NCI-H1048 (cell line): ENCODE data around the gene KRTCAP2.
A peak's percentile ranks its signal among the peaks of the same experiment; 100 is the strongest.

Experiments
- DNase-seq: peaks from one replicate; lab custom pipeline; 2025; lab: John Stamatoyannopoulos, UW

Gene KRTCAP2

GRCh38 chr1:155133799-155134281 lies 39.3 kb downstream of the KRTCAP2 start:
- no peak for DNase-seq

- DNase-seq: no peak
These were observed 41.2 kb downstream of the KRTCAP2 start for GRCh38 chr1:155131856-155132255.

- DNase-seq: no peak
These were observed 41.8 kb downstream of the KRTCAP2 start for GRCh38 chr1:155131285-155131684.

- no peak for DNase-seq
These were observed 42.7 kb downstream of the KRTCAP2 start for GRCh38 chr1:155130272-155131006.

- DNase-seq: no peak
These were observed 44.2 kb downstream of the KRTCAP2 start for GRCh38 chr1:155128755-155129473.

- no peak for DNase-seq
These were observed 44.9 kb downstream of the KRTCAP2 start for GRCh38 chr1:155127967-155128754.

GRCh38 chr1:155127105-155127966 lies 45.8 kb downstream of the KRTCAP2 start, which contains the start of gene EFNA1:
TSS of gene EFNA1 (plus strand) at chr1:155127876. CDS start at chr1:155127978, 102 bp downstream.
- DNase-seq: peak; percentile 85

GRCh38 chr1:155126556-155127104 lies 46.5 kb downstream of the KRTCAP2 start:
- peak; percentile 67 for DNase-seq

- no peak for DNase-seq
These were observed 47.1 kb downstream of the KRTCAP2 start for GRCh38 chr1:155125946-155126555.

- DNase-seq: no peak
These were observed 47.6 kb downstream of the KRTCAP2 start for GRCh38 chr1:155125511-155125945.

- DNase-seq: no peak
These were observed 48.3 kb downstream of the KRTCAP2 start for GRCh38 chr1:155124503-155125463.

- no peak for DNase-seq
These were observed 49.3 kb downstream of the KRTCAP2 start for GRCh38 chr1:155123801-155124200.

- no peak for DNase-seq
These were observed 50.8 kb downstream of the KRTCAP2 start for GRCh38 chr1:155122308-155122707.

GRCh38 chr1:155121249-155121648 lies 51.9 kb downstream of the KRTCAP2 start:
- DNase-seq: no peak

GRCh38 chr1:155120253-155120652 lies 52.9 kb downstream of the KRTCAP2 start:
- no peak for DNase-seq
